Lower lobe of right lung (tissue), 2 donors: ENCODE measurements around the gene RCHY1. TPM values are rescaled to one million over a fixed set of nuclear protein-coding genes. Genes with fewer than 3 reads are reported as not detected.
"Not testable (repeated sequence)": the region's sequence is repeated elsewhere in the genome, so short reads cannot be mapped to it uniquely, and the experiment has no call there.

Experiments used
- ATAC-seq, 2 donors: fragments of 200-7000 bp; cut with Tn5 transposase; one replicate each; pipeline ENCODE4 v1.9.1; 2020 to 2022; ENCODE audit warnings: mild to moderate bottlenecking in 2 of 2, moderate library complexity in 2 of 2
- DNase-seq: peaks from one replicate; pipeline ENCODE4 v3.0.0-alpha.2; 2020
- H3K27ac ChIP-seq: fragments of 200-600 bp; one replicate; pipeline ENCODE4 v1.8.0; 2022
- H3K27me3 ChIP-seq: fragments of 200-600 bp; one replicate; pipeline ENCODE4 v1.8.0; 2022; ENCODE audit warnings: low read depth
- H3K36me3 ChIP-seq: fragments of 200-600 bp; one replicate; pipeline ENCODE4 v1.8.0; 2022; ENCODE audit warnings: mild to moderate bottlenecking
- H3K4me1 ChIP-seq: fragments of 200-600 bp; one replicate; pipeline ENCODE4 v1.8.0; 2022
- H3K4me3 ChIP-seq: fragments of 200-600 bp; one replicate; pipeline ENCODE4 v1.8.0; 2022; ENCODE audit warnings: mild to moderate bottlenecking
- H3K9me3 ChIP-seq: fragments of 200-600 bp; one replicate; pipeline ENCODE4 v1.8.0; 2022
- intact Hi-C: fragments of 100-400 bp; cut with DNase I; formaldehyde crosslinking; loops from one replicate; pipeline ENCODE4 v1.11.0; 2022
- total RNA-seq: library from RNA; stranded (reverse); fragmentation: NEBNext Ultra II Directional; extraction: Animal tissue kit (Norgen Biotek cat#: 25700); gene quantifications from one replicate; pipeline ENCODE4 v1.2.1, GENCODE V29; 2021
- TF ChIP-seq, protein P1 (sequence below): fragments of 200-600 bp; IDR thresholded peaks from one replicate; pipeline ENCODE4 v1.8.0; 2022; ENCODE audit warnings: antibody characterized with exemption, mild to moderate bottlenecking
- donor health status: DM: no; HTN: yes; CAD: no; lungs with severe emphysema.

RCHY1 gene
- total RNA-seq, 1 donor from 2014 or later = 28.9 TPM

DNA sequence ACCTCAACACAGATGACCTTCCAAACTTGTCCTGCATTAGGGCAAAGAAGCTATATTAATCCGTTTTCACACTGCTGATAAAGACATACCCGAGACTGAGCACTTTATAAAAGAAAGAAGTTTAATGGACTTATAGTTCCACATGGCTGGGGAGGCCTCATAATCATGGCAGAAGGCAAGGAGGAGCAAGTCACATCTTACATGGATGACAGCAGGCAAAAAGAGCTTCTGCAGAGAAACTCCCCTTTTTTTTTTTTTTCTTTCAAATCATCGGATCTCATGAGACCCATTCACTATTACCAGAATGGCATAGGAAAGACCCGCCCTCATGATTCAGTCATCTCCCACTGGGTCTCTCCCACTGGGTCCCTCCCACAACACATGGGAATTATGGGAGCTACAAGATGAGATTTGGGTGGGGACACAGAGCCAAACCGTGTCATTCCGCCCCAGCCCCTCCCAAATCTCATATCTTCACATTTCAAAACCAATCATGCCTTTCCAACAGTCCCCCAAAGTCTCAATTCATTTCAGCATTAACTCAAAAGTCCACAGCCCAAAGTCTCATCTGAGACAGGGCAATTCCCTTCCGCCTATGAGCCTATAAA is 17.4 kb upstream of the RCHY1 start:
- DNase-seq, H3K27ac ChIP-seq, H3K27me3 ChIP-seq, intact Hi-C loops, H3K9me3 ChIP-seq, H3K4me1 ChIP-seq, H3K4me3 ChIP-seq, ATAC-seq: not testable (repeated sequence)
- peaks cover 54% of the 10 kb centered on the region for H3K36me3 ChIP-seq

DNA sequence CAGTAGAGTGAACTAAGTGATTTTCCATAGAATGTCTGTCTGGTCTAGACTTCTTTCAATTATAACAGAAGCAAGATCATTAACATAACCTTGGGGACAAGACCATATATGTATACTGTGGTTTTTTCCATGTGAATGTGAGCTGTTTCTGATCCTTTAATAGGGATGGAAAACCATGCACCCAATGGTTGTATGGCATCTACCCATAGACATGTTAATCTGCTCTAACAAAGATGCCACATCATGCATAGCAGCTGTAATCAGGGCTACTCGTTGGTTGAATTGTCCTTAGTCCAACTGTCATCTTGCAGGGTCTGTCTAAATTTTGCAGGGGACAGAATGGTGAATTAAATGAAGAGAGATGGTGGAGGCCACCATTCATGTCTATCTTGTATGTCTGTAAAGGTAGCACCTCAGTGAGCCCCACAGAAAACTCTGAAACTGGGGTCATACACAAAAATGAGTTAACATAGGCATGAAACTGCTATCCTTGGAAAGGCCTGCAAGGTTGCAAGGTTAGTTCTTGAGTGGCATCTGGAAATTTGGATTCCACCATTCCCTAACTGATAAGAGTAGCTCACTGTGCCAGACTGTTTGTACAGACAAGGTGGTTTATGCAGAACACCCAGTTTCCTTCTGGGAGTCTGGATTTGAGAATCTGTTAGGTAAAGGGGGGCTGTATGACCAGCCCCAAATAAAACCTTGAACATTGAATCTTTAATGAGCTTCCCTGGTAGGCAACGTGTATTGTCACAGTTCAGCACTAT is 16.5 kb upstream of the RCHY1 start:
- TF ChIP-seq, protein P1, sequence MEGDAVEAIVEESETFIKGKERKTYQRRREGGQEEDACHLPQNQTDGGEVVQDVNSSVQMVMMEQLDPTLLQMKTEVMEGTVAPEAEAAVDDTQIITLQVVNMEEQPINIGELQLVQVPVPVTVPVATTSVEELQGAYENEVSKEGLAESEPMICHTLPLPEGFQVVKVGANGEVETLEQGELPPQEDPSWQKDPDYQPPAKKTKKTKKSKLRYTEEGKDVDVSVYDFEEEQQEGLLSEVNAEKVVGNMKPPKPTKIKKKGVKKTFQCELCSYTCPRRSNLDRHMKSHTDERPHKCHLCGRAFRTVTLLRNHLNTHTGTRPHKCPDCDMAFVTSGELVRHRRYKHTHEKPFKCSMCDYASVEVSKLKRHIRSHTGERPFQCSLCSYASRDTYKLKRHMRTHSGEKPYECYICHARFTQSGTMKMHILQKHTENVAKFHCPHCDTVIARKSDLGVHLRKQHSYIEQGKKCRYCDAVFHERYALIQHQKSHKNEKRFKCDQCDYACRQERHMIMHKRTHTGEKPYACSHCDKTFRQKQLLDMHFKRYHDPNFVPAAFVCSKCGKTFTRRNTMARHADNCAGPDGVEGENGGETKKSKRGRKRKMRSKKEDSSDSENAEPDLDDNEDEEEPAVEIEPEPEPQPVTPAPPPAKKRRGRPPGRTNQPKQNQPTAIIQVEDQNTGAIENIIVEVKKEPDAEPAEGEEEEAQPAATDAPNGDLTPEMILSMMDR = no peak
- no peak overlapping the region for H3K27ac ChIP-seq
- no peak for ATAC-seq
- H3K4me3 ChIP-seq = no peak overlapping the region
- no peaks in the 10 kb centered on the region for H3K27me3 ChIP-seq
- intact Hi-C loops = no loop called here
- peaks cover 4% of the 10 kb centered on the region for H3K9me3 ChIP-seq
- no peak for DNase-seq
- no peaks in the 10 kb centered on the region for H3K4me1 ChIP-seq
- peaks cover 63% of the 10 kb centered on the region for H3K36me3 ChIP-seq

DNA sequence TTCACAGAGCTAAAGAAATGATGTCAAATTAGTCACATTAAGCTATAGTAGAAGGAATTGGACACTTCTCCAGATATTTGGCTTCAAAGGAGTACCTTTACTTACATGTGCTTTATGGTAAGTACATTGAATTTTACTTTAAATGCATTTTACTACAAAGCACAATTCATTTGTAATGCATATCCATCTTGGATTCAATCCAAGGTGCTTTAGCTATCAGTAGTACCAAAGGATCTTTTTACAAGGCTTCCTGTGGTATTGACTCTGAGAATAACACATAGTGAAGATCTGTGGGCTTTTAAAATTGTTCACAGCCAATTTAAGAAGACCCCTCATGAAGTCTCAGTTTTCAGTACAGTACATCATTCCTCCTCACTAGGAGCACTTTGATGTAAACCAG is 13.3 kb upstream of the RCHY1 start:
- no peak for ATAC-seq
- no peak for DNase-seq
- peaks cover 77% of the 10 kb centered on the region for H3K36me3 ChIP-seq
- H3K27ac ChIP-seq = no peak overlapping the region
- no peak overlapping the region for H3K4me3 ChIP-seq
- H3K9me3 ChIP-seq = peaks cover under 1% of the 10 kb centered on the region
- no peaks in the 10 kb centered on the region for H3K27me3 ChIP-seq
- TF ChIP-seq, protein P1 = no peak
- no peaks in the 10 kb centered on the region for H3K4me1 ChIP-seq
- intact Hi-C loops = no loop called here

DNA sequence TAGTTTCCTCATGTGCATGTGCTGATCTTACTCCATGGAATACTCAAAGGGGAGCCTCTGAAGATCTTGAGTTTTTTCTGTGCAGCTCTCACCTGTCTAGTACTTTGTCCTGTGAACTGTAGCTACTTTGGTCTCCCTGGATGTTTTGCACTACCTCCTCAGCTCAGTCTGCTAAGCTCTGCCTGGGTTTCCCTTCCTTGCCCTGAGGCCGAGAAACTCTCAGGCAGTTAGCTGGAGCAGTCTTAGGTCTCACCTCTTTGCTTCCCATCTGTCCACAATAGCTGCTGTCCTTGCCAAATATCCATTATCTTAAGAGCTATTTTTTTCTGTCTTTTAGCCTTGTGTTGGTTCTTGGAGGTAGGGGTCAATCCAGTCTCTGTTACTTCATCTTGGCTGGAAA is 11.7 kb upstream of the RCHY1 start:
- Histone ChIP-seq H3K9me3 (no peaks in the 10 kb centered on the region), H3K27me3 (no peaks in the 10 kb centered on the region), H3K27ac (no peak overlapping the region), H3K4me3 (no peak overlapping the region), H3K36me3 (peaks cover 73% of the 10 kb centered on the region), H3K4me1 (no peaks in the 10 kb centered on the region)
- intact Hi-C loops = no loop called here
- TF ChIP-seq, protein P1 = no peak
- ATAC-seq = no peak
- DNase-seq = no peak

DNA sequence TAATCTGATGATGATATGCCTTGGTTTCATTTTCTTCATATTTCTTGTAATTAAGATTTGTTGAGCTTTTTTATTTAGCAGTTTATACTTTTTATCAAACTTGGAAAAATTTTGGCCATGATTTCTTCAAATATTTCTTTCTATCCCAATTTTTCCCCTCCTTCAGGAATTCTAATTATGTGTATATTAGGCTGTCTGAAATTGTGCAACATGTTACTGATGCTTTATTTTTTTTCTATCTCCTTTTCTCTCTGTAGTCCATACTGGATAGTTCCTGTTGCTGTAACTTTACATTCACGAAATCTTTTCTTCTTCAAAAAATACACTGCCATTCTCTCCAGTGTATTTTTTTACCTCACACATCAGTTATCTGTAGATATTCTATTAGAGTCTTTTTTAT is 10.9 kb upstream of the RCHY1 start:
- H3K9me3 ChIP-seq = no peaks in the 10 kb centered on the region
- no peak for ATAC-seq
- H3K36me3 ChIP-seq = peaks cover 65% of the 10 kb centered on the region
- TF ChIP-seq, protein P1 = no peak
- intact Hi-C loops = no loop called here
- no peak overlapping the region for H3K27ac ChIP-seq
- no peaks in the 10 kb centered on the region for H3K4me1 ChIP-seq
- H3K27me3 ChIP-seq = no peaks in the 10 kb centered on the region
- DNase-seq = no peak
- H3K4me3 ChIP-seq = no peak overlapping the region

DNA sequence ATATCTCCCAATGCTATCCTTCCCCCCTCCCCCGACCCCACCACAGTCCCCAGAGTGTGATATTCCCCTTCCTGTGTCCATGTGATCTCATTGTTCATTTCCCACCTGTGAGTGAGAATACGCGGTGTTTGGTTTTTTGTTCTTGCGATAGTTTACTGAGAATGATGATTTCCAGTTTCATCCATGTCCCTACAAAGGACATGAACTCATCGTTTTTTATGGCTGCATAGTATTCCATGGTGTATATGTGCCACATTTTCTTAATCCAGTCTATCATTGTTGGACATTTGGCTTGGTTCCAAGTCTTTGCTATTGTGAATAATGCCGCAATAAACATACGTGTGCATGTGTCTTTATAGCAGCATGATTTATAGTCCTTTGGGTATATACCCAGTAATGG is 5.2 kb upstream of the RCHY1 start:
- intact Hi-C loops, DNase-seq, H3K27me3 ChIP-seq, H3K9me3 ChIP-seq, ATAC-seq, H3K4me3 ChIP-seq, H3K27ac ChIP-seq: not testable (repeated sequence)
- Histone ChIP-seq H3K36me3 (peaks cover 52% of the 10 kb centered on the region), H3K4me1 (peaks cover 15% of the 10 kb centered on the region)
